Measurements from ENCODE around the gene TMF1.

Gene TMF1

GRCh38 chr3:69012800-69013252, 39.3 kb downstream of the TMF1 start:
- no peak for DNase-seq

GRCh38 chr3:69012100-69012799, 39.9 kb downstream of the TMF1 start:
- DNase-seq: no peak

- no peak for DNase-seq
Observed at GRCh38 chr3:69011096-69011730, 40.9 kb downstream of the TMF1 start.

GRCh38 chr3:69009559-69010410, 42.3 kb downstream of the TMF1 start:
- DNase-seq: no peak

- no peak for DNase-seq
Observed at GRCh38 chr3:69008980-69009379, 43.2 kb downstream of the TMF1 start.

- DNase-seq: no peak
Observed at GRCh38 chr3:69005791-69006482, 46.2 kb downstream of the TMF1 start.

GRCh38 chr3:69005071-69005790, 46.9 kb downstream of the TMF1 start:
- DNase-seq: no peak

GRCh38 chr3:69004138-69004537, 48.0 kb downstream of the TMF1 start:
- DNase-seq: no peak

GRCh38 chr3:68999605-69000004, 52.5 kb downstream of the TMF1 start:
- no peak for DNase-seq

GRCh38 chr3:68999158-68999557, 53.0 kb downstream of the TMF1 start:
- DNase-seq: no peak

- DNase-seq: no peak
Observed at GRCh38 chr3:68997887-68998286, 54.2 kb downstream of the TMF1 start.

- DNase-seq: no peak
Observed at GRCh38 chr3:68996356-68996995, 55.7 kb downstream of the TMF1 start.

GRCh38 chr3:68988740-68989139, 63.4 kb downstream of the TMF1 start:
- DNase-seq: no peak

- no peak for DNase-seq
Observed at GRCh38 chr3:68987322-68987721, 64.8 kb downstream of the TMF1 start.

GRCh38 chr3:68986496-68987208, 65.5 kb downstream of the TMF1 start:
- no peak for DNase-seq

- no peak for DNase-seq
Observed at GRCh38 chr3:68985146-68985790, 66.9 kb downstream of the TMF1 start.

GRCh38 chr3:68984011-68984530, 68.1 kb downstream of the TMF1 start:
- no peak for DNase-seq

- no peak for DNase-seq
Observed at GRCh38 chr3:68977486-68978167, 74.5 kb downstream of the TMF1 start.

GRCh38 chr3:68974711-68975110, 77.4 kb downstream of the TMF1 start:
- DNase-seq: no peak

- DNase-seq: no peak
Observed at GRCh38 chr3:68973639-68974038, 78.5 kb downstream of the TMF1 start.
